RWPE2 (cell line): ENCODE data around the gene NFASC.

Experiments used
- ATAC-seq: fragments of 200-7000 bp; cut with Tn5 transposase; 3 replicates; pipeline ENCODE4 v1.9.1; 2021; ENCODE audit warnings: low read depth
- DNase-seq: peaks from one replicate; pipeline ENCODE4 v3.0.0-alpha.2; 2020; ENCODE audit warnings: low spot score
- H3K27ac ChIP-seq: fragments of 450-650 bp; 2 replicates; pipeline ENCODE4 v1.5.1; 2017; ENCODE audit warnings: mild to moderate bottlenecking; ENCODE audit not compliant: poor library complexity, severe bottlenecking
- H3K27me3 ChIP-seq: fragments of 250-450 bp; sonication (Bioruptor Pico); 2 replicates; pipeline ENCODE4 v1.5.1; 2021; ENCODE audit warnings: mild to moderate bottlenecking, moderate library complexity; ENCODE audit not compliant: insufficient read depth, poor library complexity, severe bottlenecking
- H3K36me3 ChIP-seq: fragments of 250-450 bp; sonication (Bioruptor Pico); 2 replicates; pipeline ENCODE4 v1.5.1; 2020; ENCODE audit warnings: low read depth, mild to moderate bottlenecking, moderate library complexity
- H3K4me1 ChIP-seq: fragments of 250-450 bp; sonication (Bioruptor Pico); 2 replicates; pipeline ENCODE4 v1.5.1; 2021; ENCODE audit warnings: mild to moderate bottlenecking, moderate library complexity; ENCODE audit not compliant: insufficient read depth, poor library complexity, severe bottlenecking
- H3K4me3 ChIP-seq: fragments of 250-450 bp; sonication (Bioruptor Pico); 2 replicates; pipeline ENCODE4 v1.5.1; 2021; ENCODE audit warnings: mild to moderate bottlenecking, moderate library complexity; ENCODE audit not compliant: severe bottlenecking
- H3K9me3 ChIP-seq: fragments of 250-450 bp; sonication (Bioruptor Pico); 2 replicates; pipeline ENCODE4 v1.5.1; 2021; ENCODE audit warnings: mild to moderate bottlenecking, moderate library complexity; ENCODE audit not compliant: severe bottlenecking
- TF ChIP-seq, protein P1 (sequence below): fragments of 450-650 bp; IDR thresholded peaks from one replicate; pipeline ENCODE4 v1.5.1; 2017; ENCODE audit warnings: mild to moderate bottlenecking, moderate library complexity; ENCODE audit not compliant: poor library complexity, severe bottlenecking

Gene NFASC

DNA sequence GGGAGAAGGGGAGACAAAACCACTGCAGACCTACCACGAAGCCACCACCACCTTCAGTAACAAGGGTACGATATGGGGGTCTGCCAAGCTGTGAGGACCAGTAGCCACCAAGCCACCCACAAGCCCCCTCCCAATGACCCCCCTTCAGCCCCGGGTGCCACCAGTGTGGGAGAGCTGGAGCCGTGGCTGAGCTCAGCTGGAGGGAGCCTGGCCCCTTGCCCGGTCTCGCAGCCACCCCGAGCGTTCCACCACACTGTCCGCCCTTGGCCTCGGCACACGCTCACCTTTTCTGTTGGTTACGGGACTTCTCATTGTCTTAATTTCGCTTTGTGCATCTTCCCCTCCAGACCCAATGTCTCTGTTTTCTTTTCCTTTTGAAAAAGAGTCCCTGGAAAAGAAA lies 145.9 kb downstream of the NFASC start:
- no peaks in the 10 kb centered on the region for H3K36me3 ChIP-seq
- no peak overlapping the region for H3K27ac ChIP-seq
- TF ChIP-seq, protein P1, sequence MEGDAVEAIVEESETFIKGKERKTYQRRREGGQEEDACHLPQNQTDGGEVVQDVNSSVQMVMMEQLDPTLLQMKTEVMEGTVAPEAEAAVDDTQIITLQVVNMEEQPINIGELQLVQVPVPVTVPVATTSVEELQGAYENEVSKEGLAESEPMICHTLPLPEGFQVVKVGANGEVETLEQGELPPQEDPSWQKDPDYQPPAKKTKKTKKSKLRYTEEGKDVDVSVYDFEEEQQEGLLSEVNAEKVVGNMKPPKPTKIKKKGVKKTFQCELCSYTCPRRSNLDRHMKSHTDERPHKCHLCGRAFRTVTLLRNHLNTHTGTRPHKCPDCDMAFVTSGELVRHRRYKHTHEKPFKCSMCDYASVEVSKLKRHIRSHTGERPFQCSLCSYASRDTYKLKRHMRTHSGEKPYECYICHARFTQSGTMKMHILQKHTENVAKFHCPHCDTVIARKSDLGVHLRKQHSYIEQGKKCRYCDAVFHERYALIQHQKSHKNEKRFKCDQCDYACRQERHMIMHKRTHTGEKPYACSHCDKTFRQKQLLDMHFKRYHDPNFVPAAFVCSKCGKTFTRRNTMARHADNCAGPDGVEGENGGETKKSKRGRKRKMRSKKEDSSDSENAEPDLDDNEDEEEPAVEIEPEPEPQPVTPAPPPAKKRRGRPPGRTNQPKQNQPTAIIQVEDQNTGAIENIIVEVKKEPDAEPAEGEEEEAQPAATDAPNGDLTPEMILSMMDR = no peak
- peaks cover 21% of the 10 kb centered on the region for H3K27me3 ChIP-seq
- no peak overlapping the region for H3K4me3 ChIP-seq
- H3K9me3 ChIP-seq = no peaks in the 10 kb centered on the region
- DNase-seq = no peak
- ATAC-seq = no peak
- no peaks in the 10 kb centered on the region for H3K4me1 ChIP-seq

GRCh38 chr1:205017001-205017400 lies 146.3 kb downstream of the NFASC start:
- H3K27ac ChIP-seq = no peak overlapping the region
- ATAC-seq = no peak
- H3K9me3 ChIP-seq = no peaks in the 10 kb centered on the region
- DNase-seq = no peak
- H3K4me1 ChIP-seq = no peaks in the 10 kb centered on the region
- H3K36me3 ChIP-seq = no peaks in the 10 kb centered on the region
- peaks cover 21% of the 10 kb centered on the region for H3K27me3 ChIP-seq
- TF ChIP-seq, protein P1 = no peak
- H3K4me3 ChIP-seq = no peak overlapping the region

GRCh38 chr1:205017766-205018165 lies 147.1 kb downstream of the NFASC start:
- no peak for ATAC-seq
- Histone ChIP-seq H3K9me3 (no peaks in the 10 kb centered on the region), H3K36me3 (no peaks in the 10 kb centered on the region), H3K4me1 (no peaks in the 10 kb centered on the region), H3K27me3 (peaks cover 22% of the 10 kb centered on the region), H3K4me3 (no peak overlapping the region), H3K27ac (no peak overlapping the region)
- TF ChIP-seq, protein P1 = no peak
- no peak for DNase-seq

DNA sequence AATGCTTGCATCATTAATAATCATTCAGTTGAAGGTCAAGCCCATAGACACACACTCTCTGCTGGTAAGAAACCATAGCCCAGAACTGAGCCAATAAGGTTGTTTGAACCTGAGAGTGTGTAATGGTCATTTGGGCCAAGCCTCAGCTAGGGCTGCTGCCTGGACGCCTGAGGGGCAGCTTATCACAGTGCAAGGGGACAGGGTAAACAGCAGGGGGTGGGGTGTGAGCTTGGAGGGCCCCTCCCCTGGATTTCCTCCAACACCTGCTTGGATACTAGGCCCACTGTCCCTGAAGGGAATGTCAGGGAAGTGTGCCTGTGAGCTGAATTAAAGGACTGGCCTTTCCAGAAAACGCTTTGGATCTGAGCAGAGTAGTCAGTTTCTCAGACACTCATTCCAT lies 147.7 kb downstream of the NFASC start:
- H3K27ac ChIP-seq = no peak overlapping the region
- no peaks in the 10 kb centered on the region for H3K4me1 ChIP-seq
- DNase-seq (no peak), ATAC-seq (no peak)
- H3K27me3 ChIP-seq = peaks cover 23% of the 10 kb centered on the region
- H3K4me3 ChIP-seq = no peak overlapping the region
- no peaks in the 10 kb centered on the region for H3K9me3 ChIP-seq
- H3K36me3 ChIP-seq = no peaks in the 10 kb centered on the region
- TF ChIP-seq, protein P1 = no peak

GRCh38 chr1:205020466-205020865 lies 149.8 kb downstream of the NFASC start:
- TF ChIP-seq, protein P1 = no peak
- Histone ChIP-seq H3K9me3 (no peaks in the 10 kb centered on the region), H3K4me3 (no peak overlapping the region), H3K36me3 (no peaks in the 10 kb centered on the region), H3K27me3 (peaks cover 23% of the 10 kb centered on the region), H3K27ac (no peak overlapping the region), H3K4me1 (no peaks in the 10 kb centered on the region)
- ATAC-seq (no peak), DNase-seq (no peak)
